ENCODE data around the gene UBE3C. TPM values are rescaled to one million over a fixed set of nuclear protein-coding genes. Genes with fewer than 3 reads are reported as not detected.

The UBE3C gene
- total and polyA plus RNA-seq, 10 donors, result 9.7 to 81.6 (median 59.1) TPM

- Histone ChIP-seq H3K4me3 (no peak overlapping the region), H3K27me3 (replicated peaks in 1 of 7) (no peaks in the 10 kb centered on the region), H3K4me1 (peaks cover 0 to 6% (median 0%) of the 10 kb centered on the region in 6 donors), H3K36me3 (peaks cover 0 to 100% (median 70%) of the 10 kb centered on the region in 6 donors), H3K9me3 (no peaks in the 10 kb centered on the region), H3K27ac (no peak overlapping the region)
- no peak for TF ChIP-seq POLR2A (IDR thresholded peaks at IDR 0.05)
- TF ChIP-seq POLR2AphosphoS5 (IDR thresholded peaks at IDR 0.05), result no peak
- TF ChIP-seq CTCF (IDR thresholded peaks at IDR 0.05 in 8 of 11, conservative IDR thresholded peaks at IDR 0.05 in 3 of 11), result no peak
- DNase-seq, result no peak
- WGBS, 5 donors, result 91 to 97% (median 94%) methylated on average over 8 of the region's 8 CpGs
- intact Hi-C loops (cut with DNase I; ENCODE audit: low total_unique reads), result no loop called here
These were observed 82.3 kb downstream of the UBE3C start for GRCh38 chr7:157220916-157221569.

- intact Hi-C loops (cut with DNase I; ENCODE audit: low total_unique reads), result no loop called here
- H3K9me3 ChIP-seq, result no peaks in the 10 kb centered on the region
- H3K36me3 ChIP-seq, result peaks cover 0 to 100% (median 72%) of the 10 kb centered on the region in 6 donors
- no peak for DNase-seq
- 91 to 97% (median 92%) methylated on average over 10 of the region's 10 CpGs for WGBS, 5 donors
- no peak for TF ChIP-seq POLR2A (IDR thresholded peaks at IDR 0.05)
- peak in 1 of 3 donors; percentile 23 for TF ChIP-seq POLR2AphosphoS5 (IDR thresholded peaks at IDR 0.05)
- no peak for TF ChIP-seq CTCF (IDR thresholded peaks at IDR 0.05 in 8 of 11, conservative IDR thresholded peaks at IDR 0.05 in 3 of 11)
- H3K4me3 ChIP-seq, result no peak overlapping the region
- H3K27me3 ChIP-seq (replicated peaks in 1 of 7), result no peaks in the 10 kb centered on the region
- H3K4me1 ChIP-seq, result peaks cover 0 to 6% (median 0%) of the 10 kb centered on the region in 6 donors
- no peak overlapping the region for H3K27ac ChIP-seq
These were observed 84.0 kb downstream of the UBE3C start for GRCh38 chr7:157222687-157223086.

- no peak overlapping the region for H3K27ac ChIP-seq
- no peak overlapping the region for H3K4me3 ChIP-seq
- H3K9me3 ChIP-seq, result no peaks in the 10 kb centered on the region
- no peaks in the 10 kb centered on the region for H3K27me3 ChIP-seq (replicated peaks in 1 of 7)
- no peaks in the 10 kb centered on the region for H3K4me1 ChIP-seq
- H3K36me3 ChIP-seq, result peaks cover 0 to 100% (median 69%) of the 10 kb centered on the region in 6 donors
- no peak for TF ChIP-seq POLR2A (IDR thresholded peaks at IDR 0.05)
- no peak for TF ChIP-seq POLR2AphosphoS5 (IDR thresholded peaks at IDR 0.05)
- no peak for TF ChIP-seq CTCF (IDR thresholded peaks at IDR 0.05 in 8 of 11, conservative IDR thresholded peaks at IDR 0.05 in 3 of 11)
- DNase-seq, result no peak
- intact Hi-C loops (cut with DNase I; ENCODE audit: low total_unique reads), result no loop called here
- 68 to 77% (median 73%) methylated on average over 4 of the region's 4 CpGs for WGBS, 5 donors
These were observed 85.9 kb downstream of the UBE3C start for GRCh38 chr7:157224627-157225026.

- Histone ChIP-seq H3K36me3 (peaks cover 0 to 100% (median 67%) of the 10 kb centered on the region in 6 donors), H3K9me3 (no peaks in the 10 kb centered on the region), H3K27ac (no peak overlapping the region), H3K27me3 (replicated peaks in 1 of 7) (no peaks in the 10 kb centered on the region), H3K4me1 (no peaks in the 10 kb centered on the region), H3K4me3 (no peak overlapping the region)
- no peak for DNase-seq
- peak in 2 of 11 experiments; percentile 5 to 26 for TF ChIP-seq CTCF (IDR thresholded peaks at IDR 0.05 in 8 of 11, conservative IDR thresholded peaks at IDR 0.05 in 3 of 11)
- TF ChIP-seq POLR2AphosphoS5 (IDR thresholded peaks at IDR 0.05), result no peak
- no peak for TF ChIP-seq POLR2A (IDR thresholded peaks at IDR 0.05)
- whole genome bisulfite sequencing, 5 donors, result 83 to 89% (median 86%) methylated on average over 8 of the region's 8 CpGs
- intact Hi-C loops (cut with DNase I; ENCODE audit: low total_unique reads), result no loop called here
These were observed 90.2 kb downstream of the UBE3C start for GRCh38 chr7:157228864-157229422.

Data from spleen (tissue), 11 donors.